Neural progenitor cell (in vitro differentiated cells): ENCODE data around the gene JAKMIP3. TPM values are rescaled to one million over a fixed set of nuclear protein-coding genes. Genes with fewer than 3 reads are reported as not detected.

Experiments used
- DNase-seq: peaks from one replicate; pipeline ENCODE4 v3.0.0-alpha.2; 2016; ENCODE audit warnings: low spot score
- H2AFZ ChIP-seq: fragments of 200-600 bp; sonication (generic); replicated peaks from 2 replicates; pipeline ENCODE4 v1.6.1; 2016; ENCODE audit warnings: antibody characterized with exemption
- H3F3A ChIP-seq: fragments of 200-600 bp; sonication (generic); 2 replicates; pipeline ENCODE4 v1.6.1; 2016; ENCODE audit warnings: antibody characterized with exemption, low read depth
- H3K27ac ChIP-seq: fragments of 200-600 bp; sonication (generic); 2 replicates; pipeline ENCODE4 v1.5.1; 2016; ENCODE audit warnings: mild to moderate bottlenecking
- H3K27me3 ChIP-seq: fragments of 200-600 bp; sonication (generic); 2 replicates; pipeline ENCODE4 v1.6.1; 2016; ENCODE audit warnings: mild to moderate bottlenecking, moderate library complexity
- H3K36me3 ChIP-seq: fragments of 200-600 bp; sonication (generic); 2 replicates; pipeline ENCODE4 v1.5.1; 2016
- H3K4me1 ChIP-seq: fragments of 200-600 bp; sonication (generic); 2 replicates; pipeline ENCODE4 v1.6.1; 2016; ENCODE audit warnings: mixed run types
- H3K4me2 ChIP-seq: fragments of 200-600 bp; sonication (generic); 2 replicates; pipeline ENCODE4 v1.6.1; 2016
- H3K4me3 ChIP-seq: fragments of 200-600 bp; sonication (generic); 2 replicates; pipeline ENCODE4 v1.5.1; 2016
- H3K79me2 ChIP-seq: fragments of 200-600 bp; sonication (generic); 2 replicates; pipeline ENCODE4 v1.6.1; 2016; ENCODE audit warnings: low read depth
- H3K9ac ChIP-seq: fragments of 200-600 bp; sonication (generic); 2 replicates; pipeline ENCODE4 v1.6.1; 2016
- H3K9me3 ChIP-seq: fragments of 200-600 bp; sonication (generic); 2 replicates; pipeline ENCODE4 v1.5.1; 2016; ENCODE audit warnings: low read depth
- H4K20me1 ChIP-seq: fragments of 200-600 bp; sonication (generic); 2 replicates; pipeline ENCODE4 v1.6.1; 2016; ENCODE audit warnings: low read depth
- H3K27ac Mint-ChIP-seq: 3 replicates; pipeline ENCODE4 v1.8.0; 2021; ENCODE audit warnings: mixed read lengths
- H3K27me3 Mint-ChIP-seq: 2 replicates; pipeline ENCODE4 v1.8.0; 2022; ENCODE audit warnings: low read depth, mild to moderate bottlenecking, inconsistent platforms, moderate library complexity, mixed read lengths; ENCODE audit not compliant: insufficient read depth
- H3K36me3 Mint-ChIP-seq: 3 replicates; pipeline ENCODE4 v1.8.0; 2021; ENCODE audit warnings: mixed read lengths
- H3K4me1 Mint-ChIP-seq: 3 replicates; pipeline ENCODE4 v1.8.0; 2021; ENCODE audit warnings: mixed read lengths
- H3K4me3 Mint-ChIP-seq: 3 replicates; pipeline ENCODE4 v1.8.0; 2021; ENCODE audit warnings: mild to moderate bottlenecking, moderate library complexity, mixed read lengths
- H3K9me3 Mint-ChIP-seq: 3 replicates; pipeline ENCODE4 v1.8.0; 2020; ENCODE audit warnings: mixed read lengths
- CTCF ChIP-seq: fragments of 200-600 bp; sonication (generic); IDR thresholded peaks from 2 replicates; pipeline ENCODE4 v1.5.1; 2017; ENCODE audit warnings: antibody characterized with exemption, mild to moderate bottlenecking
- EZH2 ChIP-seq: fragments of 200-600 bp; sonication (generic); IDR thresholded peaks from 2 replicates; pipeline ENCODE4 v1.6.1; 2017; ENCODE audit warnings: antibody characterized with exemption, mild to moderate bottlenecking, moderate library complexity
- EZH2phosphoT487 ChIP-seq: fragments of 200-600 bp; sonication (generic); IDR thresholded peaks from 2 replicates; pipeline ENCODE4 v1.6.1; 2017; ENCODE audit warnings: antibody characterized with exemption
- total RNA-seq: library from RNA; depleted of rRNA; stranded (reverse); fragments of >200 nt; gene quantifications from 2 replicates; pipeline ENCODE4 v1.2.3, GENCODE V29; 2015; ENCODE audit warnings: low replicate concordance

The JAKMIP3 gene
- 0.31 and 0.37 TPM in 2 replicates for total RNA-seq

- H3K36me3 Mint-ChIP-seq, result no peaks in the 10 kb centered on the region
- Histone ChIP-seq H3K36me3 (no peaks in the 10 kb centered on the region), H3K4me2 (peak within 1 kb of the TSS; percentile 76), H3K9ac (no peak within 1 kb of the TSS), H3K27ac (no peak within 1 kb of the TSS), H3K4me3 (peak within 1 kb of the TSS; percentile 28), H3F3A (no peaks in the 10 kb centered on the region), H3K4me1 (peaks cover 10% of the 10 kb centered on the region), H3K9me3 (no peaks in the 10 kb centered on the region), H3K27me3 (peaks cover 22% of the 10 kb centered on the region), H4K20me1 (no peaks in the 10 kb centered on the region), H3K79me2 (no peaks in the 10 kb centered on the region), H2AFZ (peak within 1 kb of the TSS; percentile 83)
- TF ChIP-seq CTCF, result no peak
- TF ChIP-seq EZH2, result no peak
- TF ChIP-seq EZH2phosphoT487, result no peak
- H3K9me3 Mint-ChIP-seq, result no peaks in the 10 kb centered on the region
- H3K4me3 Mint-ChIP-seq, result peak within 1 kb of the TSS; percentile 80
- DNase-seq, result peak; percentile 53
- H3K4me1 Mint-ChIP-seq, result peaks cover 16% of the 10 kb centered on the region
- peaks cover 11% of the 10 kb centered on the region for H3K27me3 Mint-ChIP-seq
- H3K27ac Mint-ChIP-seq, result peak within 1 kb of the TSS; percentile 57
Observed at GRCh38 chr10:132065491-132066105, at the start of gene JAKMIP3. Gene JAKMIP3, plus strand, starts transcription at chr10:132065946. Its CDS starts 38,863 bp downstream, at chr10:132104809.

- TF ChIP-seq EZH2 (no peak), EZH2phosphoT487 (no peak), CTCF (no peak)
- no peaks in the 10 kb centered on the region for H3K79me2 ChIP-seq
- H3K27me3 Mint-ChIP-seq, result peaks cover 10% of the 10 kb centered on the region
Observed at GRCh38 chr10:132016514-132016913, 49.2 kb upstream of the JAKMIP3 start.

GRCh38 chr10:132018446-132018845 lies 47.3 kb upstream of the JAKMIP3 start:
- H3K9me3 Mint-ChIP-seq, result no peaks in the 10 kb centered on the region
- H3K36me3 Mint-ChIP-seq, result no peaks in the 10 kb centered on the region
- no peak overlapping the region for H3K4me2 ChIP-seq
- H3K9ac ChIP-seq, result no peak overlapping the region
- no peak overlapping the region for H3K4me3 Mint-ChIP-seq
- H3K4me1 ChIP-seq, result no peaks in the 10 kb centered on the region
- peaks cover 14% of the 10 kb centered on the region for H3K27me3 Mint-ChIP-seq
- no peaks in the 10 kb centered on the region for H4K20me1 ChIP-seq
- no peaks in the 10 kb centered on the region for H3F3A ChIP-seq
- H3K27me3 ChIP-seq, result peaks cover 7% of the 10 kb centered on the region
- no peak for TF ChIP-seq EZH2
- no peak for TF ChIP-seq EZH2phosphoT487
- no peak for TF ChIP-seq CTCF
- H3K36me3 ChIP-seq, result no peaks in the 10 kb centered on the region
- no peak overlapping the region for H3K4me3 ChIP-seq
- no peak overlapping the region for H2AFZ ChIP-seq
- no peak overlapping the region for H3K27ac ChIP-seq
- no peak for DNase-seq
- no peaks in the 10 kb centered on the region for H3K9me3 ChIP-seq
- H3K4me1 Mint-ChIP-seq, result peaks cover 4% of the 10 kb centered on the region
- no peaks in the 10 kb centered on the region for H3K79me2 ChIP-seq
- no peak overlapping the region for H3K27ac Mint-ChIP-seq

More at GRCh38 chr10:132016514-132016913, 49.2 kb upstream of the JAKMIP3 start:
- Histone ChIP-seq H3K27ac (no peak overlapping the region), H3F3A (no peaks in the 10 kb centered on the region), H3K4me1 (no peaks in the 10 kb centered on the region), H4K20me1 (no peaks in the 10 kb centered on the region), H3K4me3 (no peak overlapping the region), H2AFZ (no peak overlapping the region), H3K36me3 (no peaks in the 10 kb centered on the region), H3K27me3 (no peaks in the 10 kb centered on the region), H3K9ac (no peak overlapping the region), H3K4me2 (no peak overlapping the region), H3K9me3 (no peaks in the 10 kb centered on the region)
- Mint-ChIP-seq H3K4me1 (no peaks in the 10 kb centered on the region), H3K27ac (no peak overlapping the region), H3K4me3 (no peak overlapping the region), H3K36me3 (no peaks in the 10 kb centered on the region), H3K9me3 (no peaks in the 10 kb centered on the region)
- DNase-seq, result no peak
